GM19455 (cell line): ENCODE measurements around the gene NT5DC1.

Experiments
- ATAC-seq: cut with Tn5 transposase; IDR thresholded peaks from one replicate; pipeline ENCODE4 v1.9.1; 2021; ENCODE audit not compliant: unreplicated experiment

The NT5DC1 gene

DNA sequence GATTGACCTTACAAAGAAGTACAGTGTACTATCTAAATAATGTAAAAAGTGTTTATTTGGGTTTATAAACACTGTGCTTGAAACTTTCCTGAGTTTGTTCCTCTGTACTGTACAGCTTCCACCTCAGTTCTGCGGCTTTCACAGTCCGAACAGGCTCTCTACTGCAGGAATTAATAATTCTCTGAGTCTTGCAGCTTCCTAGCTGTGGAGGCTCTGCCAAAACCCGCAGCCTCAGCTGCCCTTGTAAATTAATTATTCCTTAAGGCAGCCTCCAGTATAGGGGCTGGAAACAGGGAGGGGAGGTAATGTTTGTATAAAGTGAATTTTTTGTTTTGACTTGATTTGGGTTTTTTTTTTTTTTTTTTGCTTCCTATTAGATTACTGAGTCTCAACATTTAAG lies 134.0 kb downstream of the NT5DC1 start:
- no peak for ATAC-seq

GRCh38 chr6:116238083-116238482 lies 137.4 kb downstream of the NT5DC1 start:
- no peak for ATAC-seq

- ATAC-seq = no peak
Measured at GRCh38 chr6:116239256-116239655, 138.6 kb downstream of the NT5DC1 start.

DNA sequence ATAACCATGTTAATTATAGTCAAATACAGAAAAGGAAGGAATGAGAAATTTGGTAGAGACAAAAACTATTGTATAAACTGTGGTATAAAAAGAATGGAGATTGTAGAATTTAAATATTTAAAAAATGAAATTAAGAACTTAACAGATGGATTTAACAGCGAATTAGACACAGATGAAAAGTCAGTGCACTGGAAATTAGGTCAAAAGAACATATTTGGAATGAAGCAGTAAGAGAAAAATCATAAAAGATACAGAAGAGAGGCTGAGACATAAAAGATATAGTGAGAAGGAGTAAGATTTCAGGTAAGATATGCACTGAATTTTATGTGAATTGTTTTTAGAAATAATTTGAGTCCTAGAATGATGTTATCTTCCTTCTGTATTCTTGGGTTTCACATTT lies 139.2 kb downstream of the NT5DC1 start:
- ATAC-seq = no peak

GRCh38 chr6:116244284-116244683 lies 143.6 kb downstream of the NT5DC1 start:
- ATAC-seq = no peak

- no peak for ATAC-seq
Measured at GRCh38 chr6:116246089-116246488, 145.4 kb downstream of the NT5DC1 start.

GRCh38 chr6:116247285-116247684 lies 146.6 kb downstream of the NT5DC1 start:
- no peak for ATAC-seq

DNA sequence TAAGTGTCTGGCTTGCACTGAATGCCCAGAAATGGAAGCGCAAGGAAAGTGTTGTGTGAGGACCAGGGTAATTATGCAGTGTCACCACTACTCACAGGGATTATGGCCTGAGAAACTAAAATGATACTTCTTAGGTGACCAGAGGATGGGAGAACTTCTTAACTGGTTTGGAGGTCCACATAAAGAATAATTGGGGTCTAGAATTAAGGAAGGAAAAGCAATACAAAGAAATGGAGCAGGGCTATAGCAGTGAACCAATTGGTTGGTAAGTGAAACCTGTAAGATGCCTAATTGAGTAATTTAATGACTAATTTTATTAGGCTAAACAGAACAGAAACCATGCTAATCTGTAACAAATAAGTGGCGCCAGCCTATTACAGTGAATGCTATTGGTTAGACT lies 147.9 kb downstream of the NT5DC1 start:
- no peak for ATAC-seq

DNA sequence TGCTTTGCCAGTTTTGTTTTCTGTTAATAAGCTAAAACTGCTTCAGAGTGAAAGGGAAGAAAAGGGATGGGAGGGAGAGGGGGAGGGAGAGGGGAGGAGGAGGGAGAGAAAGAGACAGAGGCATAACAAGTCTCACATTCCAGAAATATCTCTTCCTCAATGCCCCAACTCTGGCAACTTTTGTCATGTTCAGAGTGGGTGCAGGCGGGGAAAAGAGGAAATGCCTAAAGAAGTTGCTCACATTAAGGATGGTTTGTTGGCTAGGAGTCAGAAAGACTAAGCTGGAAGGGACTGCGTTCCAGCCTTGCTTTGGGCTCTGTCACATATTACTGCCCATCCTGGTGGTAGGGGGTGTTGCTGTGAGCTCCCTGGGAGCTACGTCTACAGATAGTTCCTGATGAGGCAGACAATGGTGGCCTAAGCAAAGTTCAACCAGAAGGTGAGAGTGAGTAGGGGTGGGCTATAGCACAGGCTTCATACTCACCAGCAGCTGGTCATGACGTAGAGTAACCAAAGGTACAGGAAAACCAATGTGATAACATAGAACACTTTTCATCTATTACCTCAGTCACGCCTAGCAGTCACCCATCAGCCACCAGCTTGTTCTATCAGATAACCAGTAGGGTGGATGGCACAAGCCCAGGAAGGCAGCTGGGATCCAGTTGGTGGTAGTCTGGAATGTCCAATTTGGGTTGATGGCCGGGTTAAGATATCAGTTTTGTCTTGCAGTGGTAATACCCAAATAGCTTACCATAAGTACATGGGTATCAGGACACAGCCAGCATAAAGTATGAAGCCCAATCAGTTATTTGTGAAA lies 151.1 kb downstream of the NT5DC1 start:
- ATAC-seq = no peak

DNA sequence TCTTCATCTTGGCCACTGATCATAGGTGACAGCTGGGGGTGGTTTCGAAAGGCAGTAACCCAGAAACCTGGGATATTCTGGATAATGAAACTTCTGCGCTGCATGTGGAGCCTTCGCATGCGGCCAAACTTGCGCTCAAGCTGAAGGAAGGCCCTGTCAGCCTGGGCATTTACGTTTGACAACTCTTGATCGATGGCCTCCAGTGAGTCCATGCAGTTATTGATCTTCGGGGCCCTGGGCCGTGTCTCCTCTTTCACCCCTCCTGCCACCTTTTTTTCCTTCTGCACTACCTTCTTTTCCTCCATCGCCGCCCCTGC lies 152.5 kb downstream of the NT5DC1 start:
- no peak for ATAC-seq

- ATAC-seq = peak; percentile 100
Measured at GRCh38 chr6:116253505-116254296, 153.0 kb downstream of the NT5DC1 start, which contains the start of gene TSPYL4. Gene TSPYL4 (minus strand): TSS chr6:116254075. CDS start chr6:116254008, 67 bp downstream.

DNA sequence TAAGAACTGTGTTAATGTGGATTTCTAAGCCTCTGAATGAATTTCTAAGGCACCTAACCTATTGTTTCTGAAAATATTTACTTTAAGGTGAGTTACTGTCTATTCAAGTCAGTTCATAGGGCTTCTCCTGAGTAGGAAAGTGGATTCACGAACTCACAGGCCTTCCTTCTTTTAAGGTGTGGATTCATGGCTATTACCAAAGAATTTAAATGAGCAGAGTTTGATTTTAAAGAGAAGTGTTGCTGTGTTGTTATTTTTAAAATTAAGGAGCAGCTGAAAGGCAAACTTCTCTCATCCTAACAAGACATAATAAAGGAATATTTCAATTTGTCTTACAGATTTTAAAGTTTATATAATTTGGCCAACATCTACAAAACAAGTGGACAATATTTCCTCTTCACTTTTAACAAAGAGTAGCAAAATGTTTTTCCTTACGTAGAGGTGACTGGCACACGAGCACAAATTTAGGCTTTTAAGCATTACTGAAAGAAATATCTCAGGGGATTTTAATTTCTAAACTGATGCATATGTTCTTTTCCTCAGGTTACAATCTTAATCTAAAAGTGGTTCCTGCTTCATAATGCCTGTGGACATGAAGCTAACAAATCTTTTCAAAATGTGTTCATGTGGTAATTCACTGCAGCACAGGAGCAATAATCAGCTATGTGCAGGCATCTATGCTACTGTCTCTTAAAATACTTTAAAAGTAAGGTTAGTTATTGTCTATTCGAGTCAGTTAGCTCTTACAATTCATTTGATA lies 153.8 kb downstream of the NT5DC1 start:
- ATAC-seq = peak; percentile 37

- ATAC-seq = no peak
Measured at GRCh38 chr6:116255246-116255800, 154.7 kb downstream of the NT5DC1 start.

DNA sequence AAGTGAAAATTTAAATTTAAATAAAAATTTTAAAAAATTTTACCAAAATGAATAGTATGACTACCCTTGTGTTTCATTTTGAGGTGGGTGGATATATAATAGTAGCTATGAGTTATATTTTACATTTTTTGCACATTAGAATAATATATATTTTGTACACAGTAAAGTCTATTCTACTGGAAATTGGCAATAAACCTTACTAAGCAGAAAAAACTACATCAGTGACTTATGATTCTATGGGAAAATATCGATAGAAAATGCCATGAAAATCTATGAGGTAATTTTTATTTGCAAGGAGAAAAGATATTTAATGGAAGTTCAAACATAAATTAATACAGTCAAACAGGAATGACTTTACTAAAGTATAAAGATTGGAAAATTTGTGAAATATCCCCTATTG lies 156.0 kb downstream of the NT5DC1 start:
- no peak for ATAC-seq

- no peak for ATAC-seq
Measured at GRCh38 chr6:116258520-116258919, 157.9 kb downstream of the NT5DC1 start.

DNA sequence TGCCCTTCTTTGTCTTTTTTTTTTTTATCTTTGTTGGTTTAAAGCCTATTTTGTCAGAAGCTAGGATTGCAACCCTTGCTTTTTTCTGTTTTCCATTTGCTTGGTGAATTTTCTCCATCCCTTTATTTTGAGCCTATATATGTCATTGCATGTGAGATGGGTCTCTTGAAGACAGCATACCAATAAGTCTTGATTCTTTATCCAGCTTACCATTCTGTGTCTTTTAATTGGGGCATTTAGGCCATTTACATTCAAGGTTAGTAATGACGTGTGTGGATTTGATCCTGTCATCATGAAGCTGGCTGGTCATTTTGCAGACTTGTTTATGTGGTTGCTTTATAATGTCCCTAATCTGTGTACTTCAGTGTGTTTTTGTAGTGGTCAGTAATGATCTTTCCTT lies 162.7 kb downstream of the NT5DC1 start:
- no peak for ATAC-seq

DNA sequence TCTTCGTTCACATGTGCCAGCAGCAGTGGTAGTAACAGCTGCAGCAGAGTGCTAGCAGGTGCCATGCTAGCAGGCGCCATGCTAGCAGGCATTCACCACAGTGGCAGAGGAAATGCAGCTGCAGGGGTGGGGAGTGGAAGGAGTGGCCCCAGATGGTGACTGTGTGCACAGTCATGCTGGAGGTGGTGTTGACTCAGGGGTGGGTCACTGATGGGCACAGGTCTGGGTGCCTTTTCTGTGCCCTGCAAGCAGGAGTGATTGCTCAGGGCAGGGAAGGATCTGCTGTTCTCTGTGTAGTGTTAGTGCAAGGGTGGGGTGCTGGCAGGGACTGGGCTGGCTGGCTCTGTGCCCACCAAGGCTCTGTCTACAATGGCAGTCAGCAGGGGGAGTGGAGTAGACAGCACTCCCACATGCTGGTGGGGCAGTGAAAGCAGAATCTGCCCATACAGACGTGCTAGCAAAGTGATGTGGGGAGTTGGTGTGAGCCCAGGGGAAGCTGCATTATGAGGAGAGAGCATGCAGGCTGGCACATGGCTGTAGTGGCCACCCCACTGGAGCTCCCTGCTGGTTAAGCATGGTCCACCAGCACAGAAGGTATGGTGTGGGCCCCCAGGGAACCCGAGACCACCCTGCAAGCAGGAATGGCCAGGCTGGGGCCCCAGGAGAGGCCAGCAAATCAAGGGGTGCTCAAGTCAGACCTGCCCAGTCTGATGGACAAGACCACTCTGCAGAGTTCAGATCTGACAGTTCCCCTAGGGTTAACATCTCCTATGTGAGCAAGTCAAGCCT lies 164.6 kb downstream of the NT5DC1 start:
- ATAC-seq = no peak

DNA sequence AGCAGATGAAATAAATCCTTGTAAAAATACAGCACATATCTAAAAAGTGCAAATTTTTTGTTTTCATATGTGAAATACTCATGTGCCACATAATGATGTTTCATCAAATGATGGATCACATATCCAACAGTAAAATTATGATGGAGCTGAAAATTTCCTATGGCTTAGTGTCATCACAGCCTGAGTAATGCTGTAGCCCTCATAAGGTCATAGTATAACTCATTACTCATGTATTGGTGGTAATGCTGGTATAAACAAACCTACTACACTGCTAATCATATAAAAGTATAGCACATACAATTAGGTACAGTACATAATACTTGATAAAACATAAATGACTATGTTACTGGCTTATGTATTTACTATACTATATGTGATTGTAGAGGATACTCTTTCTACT lies 166.2 kb downstream of the NT5DC1 start:
- ATAC-seq = no peak

- no peak for ATAC-seq
Measured at GRCh38 chr6:116267836-116268588, 167.4 kb downstream of the NT5DC1 start.
